IMR-90 (cell line): ENCODE results near the gene RAD51B. TPM values are rescaled to one million over a fixed set of nuclear protein-coding genes. Genes with fewer than 3 reads are reported as not detected.

Source experiments
- ATAC-seq: fragments of 200-7000 bp; cut with Tn5 transposase; 2 replicates; pipeline ENCODE4 v1.9.1; 2020; ENCODE audit warnings: low read depth, mild to moderate bottlenecking, moderate library complexity
- BruUV-seq: library from RNA; stranded (reverse); fragments of 400-500 nt; replicated peaks from 2 replicates; lab custom pipeline; 2021; lab: Mats Ljungman, UMichigan
- CTCF ChIA-PET: fragments of 300-600 bp; formaldehyde crosslinking; extraction: SDS; loops from one replicate; lab custom pipeline; 2021; ENCODE audit warnings: antibody characterized with exemption; lab: Yijun Ruan, JAX
- POLR2A ChIA-PET: fragments of 300-600 bp; sonication (Branson Sonifier 250); formaldehyde crosslinking; loops from one replicate; lab custom pipeline; 2022; ENCODE audit warnings: antibody characterized with exemption; ENCODE audit not compliant: unreplicated experiment; lab: Charles Lee
- DNase-seq: peaks from one replicate; pipeline ENCODE4 v3.0.0; 2013
- H2AFZ ChIP-seq: replicated peaks from 2 replicates; pipeline ENCODE3; 2013; ENCODE audit warnings: low read length, mild to moderate bottlenecking; ENCODE audit not compliant: poor library complexity
- H2AK5ac ChIP-seq: 2 replicates; pipeline ENCODE4 v1.6.1; 2013; ENCODE audit warnings: low read depth, low read length, inconsistent platforms
- H2AK9ac ChIP-seq: replicated peaks from 2 replicates; pipeline ENCODE3; 2013; ENCODE audit warnings: mild to moderate bottlenecking, low read depth, low read length, moderate library complexity; ENCODE audit not compliant: poor library complexity
- H2BK120ac ChIP-seq: 2 replicates; pipeline ENCODE4 v1.6.1; 2013; ENCODE audit warnings: low read depth, low read length, inconsistent platforms
- H2BK15ac ChIP-seq: 3 replicates; pipeline ENCODE4 v1.6.1; 2013; ENCODE audit warnings: low read depth, low read length, inconsistent platforms
- H2BK20ac ChIP-seq: 2 replicates; pipeline ENCODE4 v1.6.1; 2013; ENCODE audit warnings: low read depth, mild to moderate bottlenecking, inconsistent platforms, low read length, moderate library complexity
- H2BK5ac ChIP-seq: 2 replicates; pipeline ENCODE4 v1.6.1; 2013; ENCODE audit warnings: mild to moderate bottlenecking, low read depth, low read length, inconsistent platforms; ENCODE audit not compliant: poor library complexity, severe bottlenecking
- H3K14ac ChIP-seq: replicated peaks from 2 replicates; pipeline ENCODE4 v1.6.1; 2013; ENCODE audit warnings: low read depth, low read length, inconsistent platforms
- H3K18ac ChIP-seq: 2 replicates; pipeline ENCODE4 v1.6.1; 2013; ENCODE audit warnings: low read depth, low read length, control low read depth
- H3K23ac ChIP-seq: 2 replicates; pipeline ENCODE4 v1.6.1; 2013; ENCODE audit warnings: low read depth, low read length, inconsistent platforms
- H3K27ac ChIP-seq: 2 replicates; pipeline ENCODE4 v1.5.1; 2013; ENCODE audit warnings: mild to moderate bottlenecking, control low read depth, low read length; ENCODE audit not compliant: insufficient read depth
- H3K27me3 ChIP-seq: 2 replicates; pipeline ENCODE4 v1.6.1; 2013; ENCODE audit warnings: low read length; ENCODE audit not compliant: control insufficient read depth, insufficient read depth
- H3K36me3 ChIP-seq: 2 replicates; pipeline ENCODE4 v1.6.1; 2013; ENCODE audit warnings: low read length, mixed read lengths; ENCODE audit not compliant: control insufficient read depth, insufficient read depth
- H3K4ac ChIP-seq: 2 replicates; pipeline ENCODE4 v1.6.1; 2013; ENCODE audit warnings: low read depth, low read length, inconsistent platforms
- H3K4me1 ChIP-seq: 2 replicates; pipeline ENCODE4 v1.6.1; 2013; ENCODE audit warnings: low read length, mixed read lengths; ENCODE audit not compliant: control insufficient read depth, insufficient read depth
- H3K4me2 ChIP-seq: 2 replicates; pipeline ENCODE4 v1.6.1; 2013; ENCODE audit warnings: low read depth, mild to moderate bottlenecking, control low read depth, low read length, moderate library complexity
- H3K4me3 ChIP-seq: 2 replicates; pipeline ENCODE4 v1.5.1; 2013; ENCODE audit warnings: low read depth, mild to moderate bottlenecking, control low read depth, low read length, moderate library complexity; ENCODE audit not compliant: insufficient read depth
- H3K56ac ChIP-seq: 2 replicates; pipeline ENCODE4 v1.6.1; 2013; ENCODE audit warnings: low read length, inconsistent platforms; ENCODE audit not compliant: insufficient read depth; ENCODE audit errors: extremely low read depth
- H3K79me1 ChIP-seq, 2 experiments: 2 replicates each; pipeline ENCODE4 v1.6.1; 2013; ENCODE audit warnings: low read length in 2 of 2, inconsistent platforms in 1 of 2, low read depth in 1 of 2
- H3K9ac ChIP-seq: 2 replicates; pipeline ENCODE4 v1.6.1; 2013; ENCODE audit warnings: low read depth, low read length, control low read depth
- H3K9me1 ChIP-seq: 2 replicates; pipeline ENCODE4 v1.6.1; 2013; ENCODE audit warnings: low read length, inconsistent platforms; ENCODE audit not compliant: insufficient read depth
- H3K9me3 ChIP-seq: 2 replicates; pipeline ENCODE4 v1.6.1; 2013; ENCODE audit warnings: low read length; ENCODE audit not compliant: control insufficient read depth, insufficient read depth
- H4K20me1 ChIP-seq: 2 replicates; pipeline ENCODE4 v1.6.1; 2013; ENCODE audit warnings: low read length, inconsistent platforms; ENCODE audit not compliant: insufficient read depth
- H4K5ac ChIP-seq: 2 replicates; pipeline ENCODE4 v1.6.1; 2013; ENCODE audit warnings: mild to moderate bottlenecking, low read depth, low read length, control low read depth
- H4K8ac ChIP-seq, 2 experiments: 2 replicates each; pipeline ENCODE4 v1.6.1; 2013; ENCODE audit warnings: low read depth in 2 of 2, low read length in 2 of 2, control low read depth in 1 of 2, inconsistent platforms in 1 of 2
- H4K91ac ChIP-seq: 2 replicates; pipeline ENCODE4 v1.6.1; 2013; ENCODE audit warnings: low read depth, low read length, inconsistent platforms; ENCODE audit not compliant: insufficient read depth
- BHLHE40 ChIP-seq: fragments of 150-350 bp; IDR thresholded peaks from 2 replicates; pipeline ENCODE4 v1.6.1; 2016; ENCODE audit warnings: mild to moderate bottlenecking, low read depth, low read length
- CEBPB ChIP-seq: IDR thresholded peaks from 2 replicates; pipeline ENCODE4 v1.6.1; 2012; ENCODE audit warnings: low read depth, low read length, improper control_type of control experiment
- CHD1 ChIP-seq: IDR thresholded peaks from 2 replicates; pipeline ENCODE4 v1.6.1; 2012; ENCODE audit warnings: low read depth, low read length, improper control_type of control experiment
- CTCF ChIP-seq: conservative IDR thresholded peaks from 2 replicates; pipeline ENCODE4 v1.5.1; 2012; ENCODE audit warnings: mild to moderate bottlenecking, low read depth, low read length, improper control_type of control experiment
- ELK1 ChIP-seq: fragments of 150-350 bp; IDR thresholded peaks from 2 replicates; pipeline ENCODE4 v1.6.1; 2016; ENCODE audit warnings: low read depth, mild to moderate bottlenecking, low read length, moderate library complexity, borderline replicate concordance
- FOS ChIP-seq: fragments of 150-350 bp; IDR thresholded peaks from 2 replicates; pipeline ENCODE4 v1.6.1; 2016; ENCODE audit warnings: low read depth, low read length
- MAFK ChIP-seq: IDR thresholded peaks from 2 replicates; pipeline ENCODE4 v1.6.1; 2012; ENCODE audit warnings: low read depth, low read length, improper control_type of control experiment
- MAZ ChIP-seq: IDR thresholded peaks from 2 replicates; pipeline ENCODE4 v1.6.1; 2012; ENCODE audit warnings: low read depth, mild to moderate bottlenecking, low read length, improper control_type of control experiment, moderate library complexity, borderline replicate concordance
- MXI1 ChIP-seq: IDR thresholded peaks from 2 replicates; pipeline ENCODE4 v1.6.1; 2012; ENCODE audit warnings: low read depth, mild to moderate bottlenecking, low read length, moderate library complexity, borderline replicate concordance
- NFE2L2 ChIP-seq: fragments of 150-350 bp; IDR thresholded peaks from 2 replicates; pipeline ENCODE4 v1.6.1; 2016; ENCODE audit warnings: low read depth, mild to moderate bottlenecking, low read length
- POLR2A ChIP-seq: IDR thresholded peaks from 2 replicates; pipeline ENCODE4 v1.6.1; 2012; ENCODE audit warnings: mild to moderate bottlenecking, low read depth, low read length
- RAD21 ChIP-seq: IDR thresholded peaks from 2 replicates; pipeline ENCODE4 v1.6.1; 2012; ENCODE audit warnings: low read length, improper control_type of control experiment
- SMC3 ChIP-seq: fragments of 150-350 bp; IDR thresholded peaks from 2 replicates; pipeline ENCODE4 v1.6.1; 2016; ENCODE audit warnings: low read depth, mild to moderate bottlenecking, antibody characterized with exemption, low read length, moderate library complexity
- WGBS, 2 experiments: methylation state at CpG; one replicate each; pipeline versions ENCODE4 v1.1.5 to v1.1.7; 2013; ENCODE audit warnings: missing lambda C conversion rate in 2 of 2; ENCODE audit not compliant: insufficient read length in 1 of 2; ENCODE audit errors: extremely low coverage in 2 of 2; 5-methylcytosine and 5-hydroxymethylcytosine counted together
- dilution Hi-C: fragments of 300-500 bp; cut with HindIII; formaldehyde crosslinking; loops from one replicate; pipeline ENCODE4 v1.14.3; 2018; ENCODE audit warnings: low sequenced_read_pairs; ENCODE audit not compliant: unreplicated experiment
- in situ Hi-C: fragments of 300-500 bp; cut with MboI; formaldehyde crosslinking; loops from 3 replicates; pipeline ENCODE4 v1.14.3; 2019; ENCODE audit warnings: low sequenced_read_pairs, inconsistent platforms, mixed read lengths
- intact Hi-C: fragments of 100-400 bp; cut with micrococcal nuclease; formaldehyde crosslinking; loops from 2 replicates; pipeline ENCODE4 v1.10.0; 2022
- polyA plus RNA-seq, 3 experiments: library from polyadenylated mRNA; depleted of rRNA; stranded (reverse); fragments of >200 nt; gene quantifications; 2 replicates each; pipeline ENCODE4 v1.2.3, GENCODE V29; 2012; ENCODE audit warnings: low replicate concordance in 1 of 3
- total RNA-seq: library from RNA; depleted of rRNA; stranded (reverse); fragments of >200 nt; gene quantifications from 2 replicates; pipeline ENCODE4 v1.2.3, GENCODE V29; 2012
- TF ChIP-seq, protein P1 (sequence below): fragments of 150-350 bp; IDR thresholded peaks from 2 replicates; pipeline ENCODE4 v1.6.1; 2017; ENCODE audit warnings: mild to moderate bottlenecking, antibody characterized with exemption, low read length, low read depth

RAD51B gene
- total and polyA plus RNA-seq, 2 of the 4 experiments (the other 2 are of a cell fraction), result 5.1 to 18.8 TPM

- Histone ChIP-seq H3K9me3 (no peaks in the 10 kb centered on the region), H2AK5ac (no peak overlapping the region), H3K4ac (no peak overlapping the region), H4K5ac (no peak overlapping the region), H2AFZ (no peak overlapping the region), H3K27ac (no peak overlapping the region), H4K91ac (no peak overlapping the region), H3K23ac (no peak overlapping the region), H3K79me1 (no peaks in the 10 kb centered on the region), H3K9ac (no peak overlapping the region), H2BK120ac (no peak overlapping the region), H3K36me3 (no peaks in the 10 kb centered on the region), H3K56ac (no peak overlapping the region), H3K18ac (no peak overlapping the region; the same call in 1 of the 2 replicates), H3K4me2 (no peak overlapping the region), H4K8ac (no peak overlapping the region), H2AK9ac (no peak overlapping the region), H3K27me3 (no peaks in the 10 kb centered on the region), H2BK15ac (no peak overlapping the region), H2BK20ac (no peak overlapping the region), H4K20me1 (no peaks in the 10 kb centered on the region), H3K4me3 (no peak overlapping the region), H3K9me1 (no peaks in the 10 kb centered on the region), H2BK5ac (no peak overlapping the region), H3K4me1 (no peaks in the 10 kb centered on the region), H3K14ac (no peak overlapping the region)
- CTCF ChIA-PET, result interaction anchor here (0.6 kb wide), 1 partner anchor 78 kb away, joined by 7 read pairs; no protein-coding TSS in a partner anchor
- DNase-seq, result no peak
- whole genome bisulfite sequencing, 2 experiments, result 50% methylated on average over 2 of the region's 9 CpGs; no CpG with 5 or more reads in 1 of the 2 experiments
- no peak for ATAC-seq
- POLR2A ChIA-PET, result interaction anchor here (0.7 kb wide), 1 partner anchor 480 kb away, joined by 3 read pairs; the partner anchor contains the start of gene ZFP36L1
- TF ChIP-seq BHLHE40 (no peak), POLR2A (no peak), ELK1 (no peak), MAFK (no peak), RAD21 (no peak), NFE2L2 (no peak), CEBPB (no peak), MXI1 (no peak), SMC3 (no peak), CHD1 (no peak), FOS (no peak), CTCF (no peak), MAZ (no peak)
- TF ChIP-seq, protein P1, sequence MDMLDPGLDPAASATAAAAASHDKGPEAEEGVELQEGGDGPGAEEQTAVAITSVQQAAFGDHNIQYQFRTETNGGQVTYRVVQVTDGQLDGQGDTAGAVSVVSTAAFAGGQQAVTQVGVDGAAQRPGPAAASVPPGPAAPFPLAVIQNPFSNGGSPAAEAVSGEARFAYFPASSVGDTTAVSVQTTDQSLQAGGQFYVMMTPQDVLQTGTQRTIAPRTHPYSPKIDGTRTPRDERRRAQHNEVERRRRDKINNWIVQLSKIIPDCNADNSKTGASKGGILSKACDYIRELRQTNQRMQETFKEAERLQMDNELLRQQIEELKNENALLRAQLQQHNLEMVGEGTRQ, result no peak
- dilution Hi-C loops (no loop called here), intact Hi-C loops (no loop called here), in situ Hi-C loops (no loop called here)
- BruUV-seq, result no TSS peak
Observed at GRCh38 chr14:68312884-68313610, 493.5 kb downstream of the RAD51B start.
